ENCODE measurements around the gene RSRC1.

RSRC1 gene

DNA sequence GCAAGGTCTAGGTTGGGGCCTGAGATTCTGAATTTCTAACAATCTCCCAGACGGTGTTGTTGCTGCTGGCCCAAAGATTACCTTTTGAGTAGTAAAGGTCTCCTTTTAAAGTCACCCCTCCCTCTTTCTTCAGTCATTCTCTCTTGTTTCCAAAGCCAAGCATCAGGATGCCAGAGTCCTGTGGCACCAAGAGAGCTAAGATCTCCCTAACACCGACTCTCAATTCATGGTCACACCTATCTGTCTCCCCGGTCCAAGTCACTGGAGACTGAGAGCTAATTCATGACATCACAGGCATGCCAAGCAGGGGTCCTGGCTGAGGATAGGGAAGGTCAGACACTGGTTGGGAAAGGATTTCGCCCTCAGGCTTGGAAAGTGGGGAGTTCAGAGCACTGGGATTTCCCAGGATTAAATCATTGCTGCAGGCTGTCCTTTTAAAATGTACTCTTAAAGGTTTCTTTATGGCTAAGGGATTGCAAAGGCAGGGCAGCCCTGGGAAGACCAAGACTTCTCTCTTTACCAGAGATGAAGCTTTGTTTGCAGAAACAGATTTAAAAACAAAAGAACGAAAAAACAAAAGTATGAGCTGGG lies 11.0 kb upstream of the RSRC1 start:
- no peaks in the 10 kb centered on the region for H3K79me2 ChIP-seq (ENCODE audit: insufficient read depth, low read depth)
- H3K4me2 ChIP-seq: no peak overlapping the region; the same call in 1 of the 2 replicates

DNA sequence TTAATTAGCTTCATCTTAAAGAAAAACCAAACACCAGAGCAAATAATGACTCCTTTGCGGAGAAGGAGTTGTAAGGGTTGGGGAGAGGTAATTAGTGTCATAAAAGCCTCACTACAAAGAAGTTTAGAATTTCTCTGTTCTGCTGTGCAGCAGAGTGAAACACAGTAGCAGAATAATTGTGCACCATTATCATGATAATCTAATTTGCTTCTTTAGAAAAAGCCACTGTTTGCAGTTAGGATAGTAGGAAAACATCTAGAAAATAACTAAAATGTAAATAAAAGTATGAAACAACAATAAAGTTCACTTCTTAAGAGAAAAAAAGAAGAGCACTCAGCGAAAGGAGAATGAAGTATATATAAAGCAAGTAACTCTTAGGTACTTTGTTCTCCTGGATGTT lies 9.2 kb upstream of the RSRC1 start:
- no peaks in the 10 kb centered on the region for H4K20me1 ChIP-seq (ENCODE audit: insufficient read depth)
- TF ChIP-seq, protein P1, sequence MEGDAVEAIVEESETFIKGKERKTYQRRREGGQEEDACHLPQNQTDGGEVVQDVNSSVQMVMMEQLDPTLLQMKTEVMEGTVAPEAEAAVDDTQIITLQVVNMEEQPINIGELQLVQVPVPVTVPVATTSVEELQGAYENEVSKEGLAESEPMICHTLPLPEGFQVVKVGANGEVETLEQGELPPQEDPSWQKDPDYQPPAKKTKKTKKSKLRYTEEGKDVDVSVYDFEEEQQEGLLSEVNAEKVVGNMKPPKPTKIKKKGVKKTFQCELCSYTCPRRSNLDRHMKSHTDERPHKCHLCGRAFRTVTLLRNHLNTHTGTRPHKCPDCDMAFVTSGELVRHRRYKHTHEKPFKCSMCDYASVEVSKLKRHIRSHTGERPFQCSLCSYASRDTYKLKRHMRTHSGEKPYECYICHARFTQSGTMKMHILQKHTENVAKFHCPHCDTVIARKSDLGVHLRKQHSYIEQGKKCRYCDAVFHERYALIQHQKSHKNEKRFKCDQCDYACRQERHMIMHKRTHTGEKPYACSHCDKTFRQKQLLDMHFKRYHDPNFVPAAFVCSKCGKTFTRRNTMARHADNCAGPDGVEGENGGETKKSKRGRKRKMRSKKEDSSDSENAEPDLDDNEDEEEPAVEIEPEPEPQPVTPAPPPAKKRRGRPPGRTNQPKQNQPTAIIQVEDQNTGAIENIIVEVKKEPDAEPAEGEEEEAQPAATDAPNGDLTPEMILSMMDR (conservative IDR thresholded peaks at IDR 0.05; ENCODE audit: low read depth, low read length): no peak
- peaks cover 7% of the 10 kb centered on the region for H3K4me1 ChIP-seq (ENCODE audit: low read depth, poor library complexity, severe bottlenecking)
- no peaks in the 10 kb centered on the region for H3K79me2 ChIP-seq (ENCODE audit: insufficient read depth, low read depth)
- no peaks in the 10 kb centered on the region for H3K36me3 ChIP-seq (ENCODE audit: insufficient read depth)
- H3K9ac ChIP-seq: no peak overlapping the region
- no peak overlapping the region for H3K4me2 ChIP-seq
- H3K4me3 ChIP-seq (IDR thresholded peaks at IDR 0.05; ENCODE audit: insufficient read depth, low read depth, low read length): no peak overlapping the region
- H3K27me3 ChIP-seq (ENCODE audit: insufficient read depth, low read depth): no peaks in the 10 kb centered on the region
- H2AFZ ChIP-seq (ENCODE audit: low read depth): no peak overlapping the region
- no peak overlapping the region for H3K27ac ChIP-seq

More for the DNA sequence above, 11.0 kb upstream of the RSRC1 start:
- no peaks in the 10 kb centered on the region for H3K36me3 ChIP-seq (ENCODE audit: insufficient read depth)
- H3K27me3 ChIP-seq (ENCODE audit: insufficient read depth, low read depth): no peaks in the 10 kb centered on the region
- H3K4me1 ChIP-seq (ENCODE audit: low read depth, poor library complexity, severe bottlenecking): peaks cover 7% of the 10 kb centered on the region
- no peaks in the 10 kb centered on the region for H4K20me1 ChIP-seq (ENCODE audit: insufficient read depth)
- H3K27ac ChIP-seq: no peak overlapping the region
- TF ChIP-seq, protein P1 (conservative IDR thresholded peaks at IDR 0.05; ENCODE audit: low read depth, low read length): no peak
- no peak overlapping the region for H3K4me3 ChIP-seq (IDR thresholded peaks at IDR 0.05; ENCODE audit: insufficient read depth, low read depth, low read length)
- H3K9ac ChIP-seq: no peak overlapping the region
- H2AFZ ChIP-seq (ENCODE audit: low read depth): no peak overlapping the region

DNA sequence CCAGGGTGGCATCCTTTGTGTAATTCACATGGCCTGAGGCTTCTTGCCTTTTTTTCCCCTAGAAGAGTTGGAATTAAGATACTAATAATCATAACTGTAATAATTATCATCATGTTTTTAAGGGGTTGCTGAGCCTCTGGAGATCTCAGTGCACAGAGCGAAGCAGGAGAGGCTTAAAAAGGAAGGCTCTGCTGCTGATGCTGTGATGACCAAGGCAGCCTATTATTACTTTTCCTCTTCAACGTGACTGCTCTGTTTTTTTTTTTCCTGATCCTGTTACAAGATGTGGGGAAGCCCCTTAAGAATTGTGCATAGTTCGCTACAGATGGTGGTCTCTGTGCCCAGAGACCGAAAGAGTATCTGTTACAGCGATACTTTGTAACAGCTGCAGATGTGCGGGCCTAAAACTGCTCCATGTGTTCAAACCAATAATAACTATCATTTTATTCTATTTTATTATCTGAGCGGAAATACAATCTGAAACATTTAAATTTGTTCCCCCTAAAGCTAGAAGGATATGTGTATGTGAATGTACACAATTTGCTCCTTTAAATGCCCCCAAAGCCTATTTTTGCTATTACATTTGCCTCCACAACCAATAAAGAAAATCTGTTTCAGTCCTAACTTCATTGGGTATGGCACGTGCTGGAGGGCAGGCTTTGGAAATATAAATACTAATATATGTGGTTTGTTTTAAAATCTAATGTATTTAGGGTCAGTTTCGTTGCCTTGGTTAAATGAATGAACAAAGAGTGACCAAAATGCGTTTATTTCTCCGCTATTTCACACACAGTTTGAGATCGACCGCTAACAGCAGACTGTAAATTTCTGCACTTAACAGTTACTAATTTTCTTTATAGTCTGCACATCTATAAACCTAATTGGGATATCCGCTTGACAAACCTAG lies 8.3 kb upstream of the RSRC1 start:
- Histone ChIP-seq H3K4me3 (IDR thresholded peaks at IDR 0.05; ENCODE audit: insufficient read depth, low read depth, low read length) (no peak overlapping the region), H3K4me2 (no peak overlapping the region), H3K27ac (no peak overlapping the region), H3K4me1 (ENCODE audit: low read depth, poor library complexity, severe bottlenecking) (peaks cover 7% of the 10 kb centered on the region), H2AFZ (ENCODE audit: low read depth) (no peak overlapping the region), H3K36me3 (ENCODE audit: insufficient read depth) (no peaks in the 10 kb centered on the region), H3K27me3 (ENCODE audit: insufficient read depth, low read depth) (no peaks in the 10 kb centered on the region), H4K20me1 (ENCODE audit: insufficient read depth) (no peaks in the 10 kb centered on the region), H3K9ac (no peak overlapping the region), H3K79me2 (ENCODE audit: insufficient read depth, low read depth) (no peaks in the 10 kb centered on the region)
- TF ChIP-seq, protein P1 (conservative IDR thresholded peaks at IDR 0.05; ENCODE audit: low read depth, low read length): no peak

DNA sequence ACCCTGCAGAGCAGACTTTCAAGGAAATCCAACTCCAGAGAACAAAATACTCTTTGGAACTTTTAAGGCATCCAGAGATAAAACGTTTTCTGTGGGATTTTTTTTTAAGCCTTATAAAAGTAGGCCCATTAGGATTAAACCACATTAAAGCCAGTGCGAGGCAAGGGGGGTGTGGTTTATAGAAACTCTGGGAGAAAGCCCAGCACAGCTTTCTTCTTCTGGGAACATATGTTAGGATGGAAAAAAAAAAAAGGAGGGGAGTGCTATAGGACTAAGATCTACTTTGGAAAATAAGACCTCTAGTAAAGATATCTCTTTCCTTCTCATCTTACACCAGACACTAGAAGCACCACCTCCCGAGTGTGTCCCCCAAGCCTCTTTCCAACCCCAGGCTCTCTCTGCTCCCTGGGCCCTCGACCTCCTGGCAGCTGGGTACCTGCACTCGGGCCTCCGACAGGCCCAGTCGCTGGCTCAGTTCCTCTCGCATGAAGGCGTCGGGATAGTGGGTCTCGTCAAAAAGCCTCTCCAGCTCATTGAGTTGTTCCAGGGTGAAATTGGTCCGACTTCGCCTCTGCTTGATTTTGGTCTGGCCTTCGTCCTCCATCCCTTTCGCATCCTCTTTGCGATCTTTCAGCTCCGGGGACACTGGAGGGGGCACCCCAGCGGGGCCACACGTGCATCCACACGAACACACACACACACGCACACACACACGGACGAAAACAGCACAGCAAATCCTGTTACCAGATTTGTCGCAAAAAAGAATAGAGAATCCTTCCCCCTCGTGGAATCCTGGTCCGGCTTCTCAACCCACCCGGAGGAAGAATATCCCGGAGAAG lies 7.4 kb upstream of the RSRC1 start:
- TF ChIP-seq, protein P1 (conservative IDR thresholded peaks at IDR 0.05; ENCODE audit: low read depth, low read length): no peak
- H3K4me3 ChIP-seq (IDR thresholded peaks at IDR 0.05; ENCODE audit: insufficient read depth, low read depth, low read length): no peak overlapping the region
- H3K9ac ChIP-seq: no peak overlapping the region
- H3K4me2 ChIP-seq: no peak overlapping the region
- H4K20me1 ChIP-seq (ENCODE audit: insufficient read depth): no peaks in the 10 kb centered on the region
- H3K27me3 ChIP-seq (ENCODE audit: insufficient read depth, low read depth): no peaks in the 10 kb centered on the region; the same call in 1 of the 2 replicates
- no peak overlapping the region for H2AFZ ChIP-seq (ENCODE audit: low read depth)
- H3K27ac ChIP-seq: no peak overlapping the region
- no peaks in the 10 kb centered on the region for H3K79me2 ChIP-seq (ENCODE audit: insufficient read depth, low read depth)
- H3K36me3 ChIP-seq (ENCODE audit: insufficient read depth): no peaks in the 10 kb centered on the region
- peaks cover 2% of the 10 kb centered on the region for H3K4me1 ChIP-seq (ENCODE audit: low read depth, poor library complexity, severe bottlenecking)

Measured in KMS-11 (cell line).